Large intestine (tissue), 3 donors: Measurements from ENCODE around the gene MMP24. TPM values are rescaled to one million over a fixed set of nuclear protein-coding genes. Genes with fewer than 3 reads are reported as not detected.
A peak's percentile ranks its signal among the peaks of the same experiment; 100 is the strongest.
"Not testable (repeated sequence)": the region's sequence is repeated elsewhere in the genome, so short reads cannot be mapped to it uniquely, and the experiment has no call there.

Source experiments
- DNase-seq, 2 donors: peaks; one replicate each; pipeline versions ENCODE4 v3.0.0 to v3.0.0-alpha.2; 2013
- H3K27ac ChIP-seq: one replicate; pipeline ENCODE4 v1.5.1; 2013; ENCODE audit warnings: low read length
- H3K27me3 ChIP-seq: 2 replicates; pipeline ENCODE4 v1.6.1; 2013; ENCODE audit warnings: low read length; ENCODE audit not compliant: control insufficient read depth, insufficient read depth
- H3K36me3 ChIP-seq: 2 replicates; pipeline ENCODE4 v1.6.1; 2013; ENCODE audit warnings: low read length; ENCODE audit not compliant: control insufficient read depth, insufficient read depth
- H3K4me1 ChIP-seq: one replicate; pipeline ENCODE4 v1.6.1; 2013; ENCODE audit warnings: low read length; ENCODE audit not compliant: control insufficient read depth, insufficient read depth
- H3K4me3 ChIP-seq: one replicate; pipeline ENCODE4 v1.5.1; 2013; ENCODE audit warnings: low read length
- H3K9me3 ChIP-seq: one replicate; pipeline ENCODE4 v1.6.1; 2013; ENCODE audit warnings: mild to moderate bottlenecking, low read depth, low read length, moderate library complexity; ENCODE audit not compliant: control insufficient read depth
- WGBS: methylation state at CpG from one replicate; pipeline ENCODE4 v1.1.5; 2013; ENCODE audit warnings: low lambda C conversion rate; ENCODE audit not compliant: insufficient coverage; 5-methylcytosine and 5-hydroxymethylcytosine counted together
- polyA plus RNA-seq: library from polyadenylated mRNA; unstranded; fragments of 120-200 nt; gene quantifications from one replicate; pipeline ENCODE4 v1.2.1, GENCODE V29; 2013

MMP24 gene
- polyA plus RNA-seq, 1 donor: 3.9 TPM

GRCh38 chr20:35314816-35315631, 88.5 kb downstream of the MMP24 start:
- Histone ChIP-seq H3K4me1 (peaks cover 37% of the 10 kb centered on the region), H3K9me3 (no peaks in the 10 kb centered on the region), H3K36me3 (peaks cover 4% of the 10 kb centered on the region), H3K27me3 (no peaks in the 10 kb centered on the region), H3K4me3 (no peak overlapping the region), H3K27ac (no peak overlapping the region)
- no peak for DNase-seq
- WGBS: 81% methylated on average over 2 of the region's 3 CpGs

- not testable (repeated sequence) for H3K27ac ChIP-seq, H3K36me3 ChIP-seq, H3K27me3 ChIP-seq, DNase-seq, H3K4me3 ChIP-seq, H3K9me3 ChIP-seq
- no CpG with 5 or more reads among the region's 7 CpGs for WGBS
- H3K4me1 ChIP-seq: peaks cover 43% of the 10 kb centered on the region
These were observed 89.1 kb downstream of the MMP24 start for GRCh38 chr20:35315632-35316020.

GRCh38 chr20:35316086-35316485, 89.6 kb downstream of the MMP24 start:
- H3K36me3 ChIP-seq: peaks cover 4% of the 10 kb centered on the region
- H3K4me1 ChIP-seq: peaks cover 47% of the 10 kb centered on the region
- H3K27ac ChIP-seq: no peak overlapping the region
- DNase-seq: no peak
- H3K4me3 ChIP-seq: no peak overlapping the region
- WGBS: no CpG with 5 or more reads among the region's 2 CpGs
- H3K27me3 ChIP-seq: no peaks in the 10 kb centered on the region
- no peaks in the 10 kb centered on the region for H3K9me3 ChIP-seq

GRCh38 chr20:35317416-35318210, 91.1 kb downstream of the MMP24 start:
- WGBS: 80% methylated on average over 1 of the region's 5 CpGs
- H3K4me1 ChIP-seq: peaks cover 47% of the 10 kb centered on the region
- peak overlapping the region; percentile 77 for H3K27ac ChIP-seq

GRCh38 chr20:35318502-35319157, 92.1 kb downstream of the MMP24 start:
- no peaks in the 10 kb centered on the region for H3K36me3 ChIP-seq
- peak; percentile 89 to 95 for DNase-seq
- H3K4me1 ChIP-seq: peaks cover 47% of the 10 kb centered on the region
- WGBS: 40% methylated on average over 1 of the region's 6 CpGs
- H3K9me3 ChIP-seq: no peaks in the 10 kb centered on the region
- no peaks in the 10 kb centered on the region for H3K27me3 ChIP-seq
- peak overlapping the region; percentile 77 for H3K27ac ChIP-seq
- no peak overlapping the region for H3K4me3 ChIP-seq

More at GRCh38 chr20:35317416-35318210, 91.1 kb downstream of the MMP24 start:
- Histone ChIP-seq H3K27me3 (no peaks in the 10 kb centered on the region), H3K9me3 (no peaks in the 10 kb centered on the region), H3K4me3 (no peak overlapping the region), H3K36me3 (peaks cover 2% of the 10 kb centered on the region)
- DNase-seq: no peak

- H3K9me3 ChIP-seq: no peaks in the 10 kb centered on the region
- H3K27ac ChIP-seq: peak overlapping the region; percentile 77
- 0% methylated on average over 3 of the region's 5 CpGs for WGBS
- DNase-seq: peak in 1 of 2 donors; percentile 59
- H3K4me3 ChIP-seq: no peak overlapping the region
- no peaks in the 10 kb centered on the region for H3K27me3 ChIP-seq
- H3K4me1 ChIP-seq: peaks cover 47% of the 10 kb centered on the region
- no peaks in the 10 kb centered on the region for H3K36me3 ChIP-seq
These were observed 92.8 kb downstream of the MMP24 start for GRCh38 chr20:35319192-35319870.

GRCh38 chr20:35319871-35320197, 93.3 kb downstream of the MMP24 start:
- no peaks in the 10 kb centered on the region for H3K9me3 ChIP-seq
- H3K36me3 ChIP-seq: no peaks in the 10 kb centered on the region
- H3K4me3 ChIP-seq: no peak overlapping the region
- H3K4me1 ChIP-seq: peaks cover 47% of the 10 kb centered on the region
- H3K27me3 ChIP-seq: no peaks in the 10 kb centered on the region
- H3K27ac ChIP-seq: peak overlapping the region; percentile 77
- peak in 1 of 2 donors; percentile 33 for DNase-seq

- WGBS: no CpG with 5 or more reads among the region's 3 CpGs
- Histone ChIP-seq H3K4me1 (peaks cover 48% of the 10 kb centered on the region), H3K4me3 (no peak overlapping the region), H3K27ac (peak overlapping the region; percentile 77), H3K36me3 (no peaks in the 10 kb centered on the region), H3K27me3 (no peaks in the 10 kb centered on the region), H3K9me3 (no peaks in the 10 kb centered on the region)
- peak; percentile 57 to 77 for DNase-seq
These were observed 94.1 kb downstream of the MMP24 start for GRCh38 chr20:35320396-35321126.

- Histone ChIP-seq H3K9me3 (no peaks in the 10 kb centered on the region), H3K4me1 (peaks cover 47% of the 10 kb centered on the region), H3K27ac (peak overlapping the region; percentile 84), H3K4me3 (no peak overlapping the region), H3K36me3 (no peaks in the 10 kb centered on the region), H3K27me3 (no peaks in the 10 kb centered on the region)
- WGBS: 70% methylated on average over 2 of the region's 6 CpGs
- DNase-seq: peak in 1 of 2 donors; percentile 67
These were observed 98.9 kb downstream of the MMP24 start for GRCh38 chr20:35325401-35325800.
